HG03521 (cell line): ENCODE results near the gene SORCS2.

Source experiments
- ATAC-seq: cut with Tn5 transposase; IDR thresholded peaks from one replicate; pipeline ENCODE4 v1.9.1; 2021; ENCODE audit warnings: mild to moderate bottlenecking, moderate library complexity; ENCODE audit not compliant: unreplicated experiment

SORCS2 gene

DNA sequence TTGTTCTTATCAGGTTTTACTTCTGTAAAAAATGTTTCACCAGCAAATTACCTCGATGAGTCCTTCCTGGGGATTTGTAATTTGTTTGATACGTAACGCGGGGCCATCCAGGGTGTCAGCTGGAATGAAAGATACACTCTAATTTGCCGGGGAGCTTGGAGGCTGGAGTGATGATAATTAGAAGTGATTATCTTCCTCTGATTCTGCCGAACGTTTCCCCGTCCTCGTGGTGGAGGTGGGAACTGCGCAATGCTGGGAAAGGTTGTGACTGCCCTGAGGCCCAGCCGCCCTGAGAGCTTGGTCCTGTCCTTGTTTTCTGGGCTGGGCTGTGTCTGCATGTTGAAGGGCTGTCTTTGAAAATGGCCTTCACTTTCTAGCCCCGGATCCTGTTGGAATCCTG, 48.0 kb downstream of the SORCS2 start:
- no peak for ATAC-seq

DNA sequence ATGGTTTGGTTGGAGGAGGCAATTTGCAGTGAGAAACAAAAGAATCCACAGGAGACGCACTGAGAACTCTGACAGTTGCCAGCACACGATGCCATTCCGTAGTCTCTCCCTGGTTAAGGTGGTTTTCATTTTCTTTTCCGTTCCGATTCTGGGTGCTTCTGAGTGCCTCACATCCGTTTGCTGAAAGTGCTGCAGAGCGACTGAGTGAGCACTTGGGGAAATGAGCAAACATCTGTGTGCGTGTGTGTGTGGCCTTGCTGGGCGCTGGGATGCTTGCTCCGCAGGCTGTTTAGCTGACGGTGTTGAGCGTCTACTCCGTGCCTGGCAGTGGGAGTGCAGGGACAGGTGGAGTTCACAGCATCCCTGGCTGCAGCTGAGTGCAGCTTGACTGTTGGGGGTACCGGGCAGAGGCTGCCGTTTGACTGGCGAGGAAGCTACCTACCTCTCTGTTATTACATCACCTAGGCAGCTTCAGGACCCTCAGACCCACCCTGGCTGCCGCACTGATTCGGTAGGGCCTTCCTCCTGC, 49.3 kb downstream of the SORCS2 start:
- ATAC-seq = no peak

DNA sequence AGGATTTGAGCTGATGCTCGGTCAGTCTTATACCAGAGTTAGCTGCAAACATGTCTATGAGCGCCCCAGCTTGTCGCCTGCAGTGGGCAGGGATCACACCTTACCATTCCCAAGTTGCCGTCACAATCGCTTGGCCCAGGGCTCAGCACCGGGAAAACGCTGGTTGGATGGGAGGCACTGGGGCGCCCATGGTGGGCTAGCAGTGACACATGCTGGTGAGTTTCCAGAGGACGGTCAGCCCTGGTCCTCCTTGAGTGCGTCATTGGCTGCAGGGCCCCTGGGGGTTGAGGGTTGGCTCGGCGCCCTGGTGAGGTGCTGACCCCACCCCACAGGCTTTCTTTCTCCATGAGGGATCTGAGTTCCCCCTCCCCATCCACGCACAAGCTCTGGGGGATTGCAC, 50.4 kb downstream of the SORCS2 start:
- no peak for ATAC-seq

- ATAC-seq = no peak
Observed at GRCh38 chr4:7243609-7244330, 51.4 kb downstream of the SORCS2 start.

DNA sequence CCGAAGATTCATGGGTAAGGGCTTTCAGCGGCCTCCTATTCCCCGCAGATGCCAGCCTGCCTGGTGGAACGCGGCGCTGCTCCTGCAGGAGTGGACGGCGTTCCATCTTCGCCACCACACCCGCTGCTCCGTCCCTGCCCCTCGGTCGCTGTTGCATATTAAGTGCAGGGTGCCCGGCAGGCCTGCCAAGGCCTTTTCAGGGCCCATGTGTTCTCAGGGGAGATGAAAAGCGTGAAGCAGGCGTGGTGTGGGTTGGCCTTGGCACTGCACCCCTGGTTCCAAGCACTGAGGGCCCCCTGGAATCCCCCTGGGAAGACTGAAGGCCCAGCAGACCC, 52.0 kb downstream of the SORCS2 start:
- ATAC-seq = no peak

DNA sequence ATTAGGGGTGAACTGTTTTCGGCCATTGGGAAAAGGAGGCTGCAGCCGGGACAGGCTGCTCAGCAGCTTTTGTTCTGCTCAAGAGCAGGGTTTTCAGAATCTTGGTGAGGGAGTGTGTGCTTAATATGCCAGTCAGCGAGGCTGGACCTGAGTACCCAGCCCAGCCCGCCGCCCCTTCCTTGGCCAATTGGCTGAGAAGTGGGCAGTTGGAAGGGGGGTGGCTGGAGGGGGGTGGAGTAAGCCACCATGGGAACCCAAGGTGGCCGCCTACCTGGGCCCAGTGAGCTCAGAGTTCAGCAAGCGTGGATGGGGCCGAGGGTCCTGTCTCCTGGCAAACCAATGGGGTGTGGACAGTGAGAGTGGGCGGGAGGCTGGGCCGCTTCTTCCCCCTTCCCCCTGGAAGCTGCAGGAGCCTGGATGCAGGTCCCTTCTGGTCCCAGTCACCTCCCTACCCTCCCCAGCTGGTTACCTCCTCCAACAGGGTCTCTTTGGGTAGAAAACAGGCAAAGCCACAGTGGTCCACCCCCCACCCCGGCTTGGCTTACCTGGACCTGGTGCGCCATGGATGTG, 52.5 kb downstream of the SORCS2 start:
- ATAC-seq = no peak

DNA sequence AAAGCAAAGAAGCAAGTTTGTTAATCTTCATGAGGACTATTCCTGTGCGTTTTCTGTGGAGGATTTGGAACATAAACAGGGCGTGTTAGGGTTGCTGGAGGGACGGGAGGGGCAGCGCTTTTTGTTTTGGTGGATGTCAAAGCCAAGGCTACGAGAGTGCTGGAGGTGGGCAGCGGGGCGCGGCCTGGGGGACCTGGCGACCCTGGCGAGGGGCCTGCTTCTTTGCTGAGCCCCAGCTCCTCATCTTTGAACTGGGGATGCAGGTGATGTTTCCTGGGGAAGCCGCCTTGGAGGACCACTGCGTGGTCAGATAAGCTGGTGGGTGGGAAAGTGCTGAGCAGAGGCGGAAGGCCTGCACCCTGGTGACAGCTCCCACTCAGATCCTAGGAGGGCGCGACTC, 55.2 kb downstream of the SORCS2 start:
- no peak for ATAC-seq

DNA sequence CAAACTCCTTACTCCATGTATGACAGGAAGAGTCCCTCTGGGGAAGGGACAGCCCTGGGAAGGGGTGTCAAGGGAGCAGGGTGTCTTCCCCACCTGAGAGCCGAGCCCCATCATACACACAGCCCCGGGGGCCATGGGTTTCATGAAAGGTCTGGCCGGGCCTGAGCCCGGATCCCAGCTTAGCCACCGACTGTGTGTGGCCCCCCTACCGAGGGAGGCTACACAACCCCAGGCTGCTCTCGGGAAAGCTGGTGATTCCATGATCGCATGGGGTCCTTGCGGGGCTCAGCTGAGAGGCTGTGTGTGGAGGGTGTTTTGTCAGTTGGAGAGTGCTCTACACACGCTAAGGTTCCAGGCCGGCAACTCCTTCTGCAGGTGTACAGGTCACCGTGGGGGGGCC, 55.6 kb downstream of the SORCS2 start:
- ATAC-seq = no peak

DNA sequence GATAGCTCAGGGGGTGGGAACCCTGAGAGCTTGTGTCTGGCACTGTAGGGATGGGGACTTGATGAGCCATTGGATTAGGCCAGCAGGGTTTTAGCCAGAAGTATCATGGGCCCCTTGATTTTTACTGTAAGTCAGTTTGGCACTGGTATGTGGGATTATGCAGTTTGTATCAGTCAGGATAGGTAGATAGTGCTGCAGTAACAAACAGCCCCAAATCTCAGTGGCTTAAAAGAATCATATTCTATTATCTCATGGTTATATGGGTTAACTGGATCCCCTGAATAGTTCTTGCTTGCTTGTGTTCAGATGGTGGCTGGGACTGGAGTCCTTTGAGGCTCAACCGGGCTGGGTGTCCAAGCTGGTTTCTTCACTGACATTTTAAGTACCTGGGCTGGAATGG, 56.5 kb downstream of the SORCS2 start:
- ATAC-seq = no peak

- ATAC-seq = no peak
Observed at GRCh38 chr4:7251321-7251720, 59.0 kb downstream of the SORCS2 start.

DNA sequence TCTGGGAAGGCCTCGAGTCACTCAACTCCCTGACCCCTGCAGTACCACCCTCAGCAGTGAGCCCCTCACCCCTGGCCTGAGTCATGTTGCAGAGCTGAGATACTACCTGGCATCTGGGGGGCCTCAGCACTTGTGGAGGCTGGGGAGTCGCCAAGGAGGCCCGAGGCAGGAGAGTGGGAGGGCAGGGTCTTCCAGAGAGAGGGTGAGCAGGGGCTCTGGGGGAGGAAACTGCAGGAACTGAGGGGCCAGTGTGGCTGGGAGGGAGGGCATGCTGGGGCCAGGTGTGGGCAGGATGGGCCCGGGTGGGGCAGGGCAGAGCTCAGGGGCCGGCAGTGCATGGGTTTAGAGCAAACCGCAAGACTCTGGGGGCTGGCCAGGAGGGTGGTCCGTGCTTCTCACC, 59.7 kb downstream of the SORCS2 start:
- ATAC-seq = no peak

GRCh38 chr4:7252510-7253340, 60.4 kb downstream of the SORCS2 start:
- no peak for ATAC-seq

DNA sequence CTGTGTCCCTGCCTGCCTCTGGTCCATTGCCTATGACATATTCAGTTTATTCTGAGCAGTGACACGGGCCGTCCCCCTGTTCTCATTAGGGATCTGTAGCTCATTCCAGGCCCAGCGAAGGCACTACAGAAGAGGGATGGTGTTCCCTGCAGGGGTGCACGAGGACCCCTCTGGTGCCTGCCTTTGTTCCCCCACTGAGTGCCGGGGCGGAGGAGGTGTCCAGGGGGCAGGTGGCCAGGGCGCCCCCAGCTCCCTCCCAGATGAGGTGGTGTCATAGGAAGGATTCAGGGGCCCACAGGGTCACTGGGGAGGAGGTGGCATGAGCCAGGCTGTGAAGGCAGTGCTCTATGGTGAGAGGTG, 61.0 kb downstream of the SORCS2 start:
- ATAC-seq = no peak

DNA sequence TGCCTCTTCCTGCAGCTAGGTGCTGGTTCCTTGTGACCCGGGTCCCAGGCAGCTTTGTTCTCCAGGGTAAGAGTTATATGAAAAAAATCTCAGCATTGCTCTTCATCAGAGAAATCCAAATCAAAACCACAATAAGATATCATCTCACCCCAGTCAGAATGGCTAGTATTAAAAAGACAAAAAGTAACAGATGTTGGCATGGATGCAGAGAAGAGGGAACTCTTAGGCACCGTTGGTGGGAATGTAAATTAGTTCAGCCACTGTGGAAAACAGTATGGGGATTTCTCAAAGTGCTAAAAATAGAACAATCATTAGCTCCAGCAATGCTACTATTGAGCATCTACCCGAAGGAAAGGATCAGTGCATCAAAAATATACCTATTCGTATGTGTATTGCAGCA, 61.5 kb downstream of the SORCS2 start:
- no peak for ATAC-seq

GRCh38 chr4:7254736-7255487, 62.6 kb downstream of the SORCS2 start:
- peak; percentile 80 for ATAC-seq

DNA sequence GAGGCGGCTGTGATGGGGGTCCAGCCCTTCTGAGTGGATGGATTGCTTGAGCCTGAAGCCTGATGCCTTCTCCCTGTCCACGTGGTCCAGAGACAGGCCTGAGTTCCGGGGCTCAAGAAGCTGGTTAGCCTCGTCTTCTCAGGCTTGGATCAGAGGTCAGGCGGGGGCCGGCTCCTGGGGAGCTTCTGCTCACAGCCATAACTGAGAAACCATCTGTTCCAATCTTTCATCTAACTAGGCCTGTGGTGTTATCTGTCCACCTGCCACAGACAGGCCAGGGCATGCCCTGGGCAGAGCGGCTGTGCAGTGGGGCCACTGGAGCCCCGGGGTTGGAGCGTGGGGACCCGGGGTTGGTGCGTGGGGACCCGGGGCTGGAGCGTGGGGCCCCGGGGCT, 63.1 kb downstream of the SORCS2 start:
- no peak for ATAC-seq

GRCh38 chr4:7255996-7256395, 63.7 kb downstream of the SORCS2 start:
- no peak for ATAC-seq

DNA sequence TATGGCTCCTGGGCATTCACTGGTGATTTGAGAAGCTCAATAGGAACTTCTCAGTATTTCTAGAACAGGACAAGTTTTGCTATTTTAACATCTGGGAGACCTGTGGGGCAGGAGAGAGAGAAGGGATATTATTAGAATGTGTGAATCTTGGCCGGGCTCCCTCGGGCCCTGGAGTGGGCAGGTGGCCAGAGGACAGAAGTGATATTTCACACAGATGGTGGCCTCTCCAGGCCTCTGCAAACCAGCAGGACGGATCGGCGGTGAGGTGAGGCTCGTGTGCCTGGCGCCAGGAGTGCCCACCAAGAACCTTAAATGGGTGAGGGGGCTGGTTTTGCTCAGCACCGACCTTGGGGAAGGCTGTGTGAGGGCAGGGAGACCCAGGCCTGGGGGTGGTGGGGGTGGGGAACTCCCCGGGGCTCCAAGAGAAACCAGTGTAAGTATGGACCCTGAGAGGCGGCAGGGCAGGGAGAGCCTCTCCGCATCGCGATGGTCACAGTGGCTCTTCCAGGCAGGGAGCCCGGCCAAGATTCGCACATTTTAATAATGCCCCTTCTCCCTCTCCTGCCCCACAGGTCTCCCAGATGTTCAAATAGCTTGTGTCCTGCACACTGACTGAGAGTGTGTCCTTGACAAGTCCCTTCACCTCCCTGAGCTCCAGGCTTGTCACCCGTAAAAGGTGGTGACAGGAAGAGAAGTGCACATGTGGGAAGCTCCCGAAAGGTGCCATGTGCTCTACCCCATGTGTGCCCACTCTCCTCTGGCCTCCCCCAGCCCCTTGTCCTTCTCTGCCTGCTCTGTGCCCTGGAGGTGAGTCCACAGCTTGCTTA, 64.9 kb downstream of the SORCS2 start:
- ATAC-seq = no peak

DNA sequence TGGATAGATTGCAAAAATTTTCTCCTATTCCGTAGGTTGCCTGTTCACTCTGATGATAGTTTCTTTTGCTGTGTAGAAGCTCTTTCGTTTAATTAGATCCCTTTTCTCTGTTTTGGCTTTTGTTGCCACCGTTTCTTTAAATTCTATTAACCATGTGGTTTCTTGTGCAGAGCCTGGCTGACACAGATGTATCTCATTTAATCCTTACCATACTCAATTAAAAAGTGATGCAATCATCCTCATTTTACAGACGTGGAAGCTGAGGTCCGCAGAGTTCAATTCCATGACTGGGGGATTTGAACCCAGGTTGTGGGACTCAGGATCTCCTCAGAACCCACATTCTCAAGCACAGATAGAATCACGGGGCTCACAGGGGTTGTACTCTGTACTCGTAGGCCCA, 66.7 kb downstream of the SORCS2 start:
- no peak for ATAC-seq

DNA sequence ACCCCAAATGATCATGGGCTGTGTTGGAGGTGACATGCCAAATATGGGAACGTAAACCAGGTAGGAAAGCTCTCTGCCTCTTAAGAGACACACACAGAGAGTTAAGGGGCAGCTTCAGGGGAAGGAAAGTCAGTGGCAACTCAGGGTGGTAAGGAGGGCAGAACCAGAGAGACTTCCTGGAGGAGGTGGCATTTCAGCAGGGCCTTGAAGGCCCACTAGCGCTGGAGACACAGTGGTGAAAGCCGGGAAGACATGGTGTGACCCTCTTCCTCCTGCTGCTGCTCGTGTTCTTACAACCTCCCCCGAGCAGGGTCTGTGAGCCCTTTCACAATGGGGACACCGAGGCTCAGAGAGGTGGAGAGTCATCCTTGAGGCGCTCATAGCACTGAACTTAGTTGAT, 68.2 kb downstream of the SORCS2 start:
- ATAC-seq = no peak

DNA sequence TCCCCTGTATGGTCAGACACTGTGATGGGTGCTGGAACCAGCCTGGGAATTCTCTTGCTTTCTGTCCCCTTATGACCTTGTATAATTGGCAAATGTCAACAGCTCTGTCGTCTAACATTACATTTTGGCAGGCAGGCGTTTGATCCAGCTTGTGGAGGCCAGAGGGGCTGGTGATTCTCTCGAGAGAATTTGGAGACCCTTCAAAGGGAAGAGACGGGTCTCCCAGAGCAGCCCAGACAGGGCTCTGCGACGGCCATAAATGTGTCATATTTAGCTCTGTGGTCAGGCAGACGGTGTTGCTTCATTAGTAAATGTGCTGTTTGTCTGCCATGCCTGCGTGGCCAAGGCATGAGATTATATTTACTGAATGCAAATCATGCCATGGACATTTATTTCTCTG, 68.7 kb downstream of the SORCS2 start:
- no peak for ATAC-seq
